GM04503 (cell line): ENCODE data around the gene SNCG.
"Not testable (repeated sequence)": the region's sequence is repeated elsewhere in the genome, so short reads cannot be mapped to it uniquely, and the experiment has no call there.

Experiments used
- DNase-seq: peaks from one replicate; pipeline ENCODE4 v3.0.0-alpha.2; 2012; ENCODE audit warnings: low read depth

Gene SNCG

GRCh38 chr10:86944907-86945306 is 13.5 kb upstream of the SNCG start:
- no peak for DNase-seq

- no peak for DNase-seq
These were observed 12.8 kb upstream of the SNCG start for GRCh38 chr10:86945361-86946212.

- DNase-seq = no peak
These were observed 11.9 kb upstream of the SNCG start for GRCh38 chr10:86946213-86947155.

- DNase-seq = not testable (repeated sequence)
These were observed 10.6 kb upstream of the SNCG start for GRCh38 chr10:86947806-86948205.

- no peak for DNase-seq
These were observed 8.1 kb upstream of the SNCG start for GRCh38 chr10:86950349-86950748.

- no peak for DNase-seq
These were observed 7.1 kb upstream of the SNCG start for GRCh38 chr10:86951184-86951761.

- DNase-seq = no peak
These were observed 6.3 kb upstream of the SNCG start for GRCh38 chr10:86952106-86952505.

GRCh38 chr10:86952697-86953096 is 5.7 kb upstream of the SNCG start:
- not testable (repeated sequence) for DNase-seq

GRCh38 chr10:86953747-86954680 is 4.4 kb upstream of the SNCG start:
- no peak for DNase-seq

- no peak for DNase-seq
These were observed 3.5 kb upstream of the SNCG start for GRCh38 chr10:86954681-86955500.

- DNase-seq = no peak
These were observed 2.8 kb upstream of the SNCG start for GRCh38 chr10:86955501-86956194.

- DNase-seq = no peak
These were observed 2.1 kb upstream of the SNCG start for GRCh38 chr10:86956195-86956847.

GRCh38 chr10:86956848-86957448 is 1.5 kb upstream of the SNCG start:
- DNase-seq = no peak

GRCh38 chr10:86957471-86958115 is 806 bp upstream of the SNCG start, which contains the start of gene MMRN2:
Gene MMRN2, minus strand, starts transcription at chr10:86957615. Its CDS starts 74 bp downstream, at chr10:86957541.
- no peak for DNase-seq

GRCh38 chr10:86958901-86959736 is 720 bp downstream of the SNCG start:
- no peak for DNase-seq

GRCh38 chr10:86959737-86960002 is 1.3 kb downstream of the SNCG start:
- DNase-seq = no peak

- DNase-seq = no peak
These were observed 1.8 kb downstream of the SNCG start for GRCh38 chr10:86960003-86960862.
